Vagina (tissue), 2 donors: Measurements from ENCODE around the gene SLC19A1.

Experiments used
- CTCF ChIP-seq, 3 experiments: fragments of 450-650 bp in 2 of 3; fragments of 200-600 bp in 1 of 3; sonication (generic) in 1 of 3; IDR thresholded peaks; one replicate each; pipeline ENCODE4 v1.5.1; 2017 to 2019; ENCODE audit warnings: antibody characterized with exemption in 3 of 3, mild to moderate bottlenecking in 2 of 3, moderate library complexity in 2 of 3
- POLR2A ChIP-seq, 2 donors: fragments of 450-650 bp; IDR thresholded peaks; one replicate each; pipeline ENCODE4 v1.6.1; 2017; ENCODE audit warnings: antibody characterized with exemption in 2 of 2, mild to moderate bottlenecking in 2 of 2, moderate library complexity in 2 of 2

DNA sequence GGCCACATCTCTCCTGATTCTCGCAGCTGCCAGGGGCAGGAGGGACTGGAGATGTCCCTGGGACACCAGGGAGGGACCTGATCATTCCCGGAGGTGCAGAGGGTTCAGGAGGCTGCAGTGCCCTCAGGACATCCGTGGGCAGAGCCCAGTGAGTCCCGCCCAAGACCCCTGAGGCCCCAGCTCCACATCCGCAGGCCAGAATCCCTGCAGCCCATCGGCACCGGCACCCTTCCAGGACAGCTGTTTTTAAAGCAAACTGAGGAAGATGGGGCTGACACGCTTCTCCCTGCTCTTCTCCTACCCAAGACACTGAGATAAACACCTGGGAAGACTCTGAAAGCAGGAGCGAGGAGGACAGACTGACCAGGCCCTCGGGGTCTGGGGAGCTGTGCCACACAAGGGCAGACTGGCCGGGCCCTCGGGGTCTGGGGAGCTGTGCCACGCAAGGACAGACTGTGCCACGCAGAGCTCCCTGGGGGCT lies 25.5 kb downstream of the SLC19A1 start:
- TF ChIP-seq CTCF (IDR thresholded peaks at IDR 0.05): no peak
- no peak for TF ChIP-seq POLR2A (IDR thresholded peaks at IDR 0.05)
